Mesendoderm (in vitro differentiated cells): ENCODE results near the gene TMEM9B.
"Not testable (repeated sequence)": the region's sequence is repeated elsewhere in the genome, so short reads cannot be mapped to it uniquely, and the experiment has no call there.

Experiments used
- DNase-seq: peaks from one replicate; pipeline ENCODE4 v3.0.0; 2013
- H2AK5ac ChIP-seq: 2 replicates; pipeline ENCODE4 v1.6.1; 2013; ENCODE audit warnings: low read length, inconsistent platforms
- H2BK120ac ChIP-seq: 2 replicates; pipeline ENCODE4 v1.6.1; 2013; ENCODE audit warnings: low read depth, mild to moderate bottlenecking, low read length, moderate library complexity, mixed read lengths
- H2BK15ac ChIP-seq: replicated peaks from 2 replicates; pipeline ENCODE4 v1.6.1; 2013; ENCODE audit warnings: low read depth, mild to moderate bottlenecking, moderate library complexity
- H2BK5ac ChIP-seq: 2 replicates; pipeline ENCODE4 v1.6.1; 2013; ENCODE audit warnings: low read length, inconsistent platforms
- H3K18ac ChIP-seq: 2 replicates; pipeline ENCODE4 v1.6.1; 2013; ENCODE audit warnings: mild to moderate bottlenecking, low read length, mixed read lengths
- H3K23ac ChIP-seq: one replicate; pipeline ENCODE4 v1.6.1; 2013; ENCODE audit warnings: low read length
- H3K27ac ChIP-seq: 2 replicates; pipeline ENCODE4 v1.5.1; 2013; ENCODE audit warnings: low read depth, mild to moderate bottlenecking, inconsistent platforms, low read length, moderate library complexity
- H3K27me3 ChIP-seq: 2 replicates; pipeline ENCODE4 v1.6.1; 2013; ENCODE audit warnings: low read length, control low read depth, mild to moderate bottlenecking, inconsistent platforms; ENCODE audit not compliant: insufficient read depth, poor library complexity
- H3K36me3 ChIP-seq: 2 replicates; pipeline ENCODE4 v1.6.1; 2013; ENCODE audit warnings: low read length, inconsistent platforms; ENCODE audit not compliant: control insufficient read depth, insufficient read depth
- H3K4ac ChIP-seq: one replicate; pipeline ENCODE4 v1.6.1; 2013; ENCODE audit warnings: low read depth, mild to moderate bottlenecking, low read length, moderate library complexity
- H3K4me1 ChIP-seq: 2 replicates; pipeline ENCODE4 v1.6.1; 2013; ENCODE audit warnings: low read depth, low read length, inconsistent platforms; ENCODE audit not compliant: control insufficient read depth
- H3K4me2 ChIP-seq: 2 replicates; pipeline ENCODE4 v1.6.1; 2013; ENCODE audit warnings: low read length
- H3K4me3 ChIP-seq: 2 replicates; pipeline ENCODE4 v1.5.1; 2013; ENCODE audit warnings: mild to moderate bottlenecking, low read length
- H3K56ac ChIP-seq: one replicate; pipeline ENCODE4 v1.6.1; 2013; ENCODE audit warnings: low read length
- H3K79me1 ChIP-seq: 2 replicates; pipeline ENCODE4 v1.6.1; 2013; ENCODE audit warnings: low read length, inconsistent platforms
- H3K79me2 ChIP-seq: 2 replicates; pipeline ENCODE4 v1.6.1; 2013; ENCODE audit warnings: mild to moderate bottlenecking, low read length; ENCODE audit not compliant: control insufficient read depth, insufficient read depth
- H3K9ac ChIP-seq: 2 replicates; pipeline ENCODE4 v1.6.1; 2013; ENCODE audit warnings: low read length, inconsistent platforms
- H4K5ac ChIP-seq: one replicate; pipeline ENCODE4 v1.6.1; 2013; ENCODE audit warnings: low read length
- H4K8ac ChIP-seq: one replicate; pipeline ENCODE4 v1.6.1; 2013; ENCODE audit warnings: low read depth, mild to moderate bottlenecking, control low read depth, low read length, moderate library complexity
- WGBS: extraction: QIAGEN DNeasy Blood & Tissue Kit; methylation state at CpG from one replicate; pipeline ENCODE4 v1.1.7; 2013; ENCODE audit warnings: low lambda C conversion rate, missing lambda C conversion rate; ENCODE audit not compliant: insufficient coverage; ENCODE audit errors: extremely low coverage; 5-methylcytosine and 5-hydroxymethylcytosine counted together

TMEM9B gene

DNA sequence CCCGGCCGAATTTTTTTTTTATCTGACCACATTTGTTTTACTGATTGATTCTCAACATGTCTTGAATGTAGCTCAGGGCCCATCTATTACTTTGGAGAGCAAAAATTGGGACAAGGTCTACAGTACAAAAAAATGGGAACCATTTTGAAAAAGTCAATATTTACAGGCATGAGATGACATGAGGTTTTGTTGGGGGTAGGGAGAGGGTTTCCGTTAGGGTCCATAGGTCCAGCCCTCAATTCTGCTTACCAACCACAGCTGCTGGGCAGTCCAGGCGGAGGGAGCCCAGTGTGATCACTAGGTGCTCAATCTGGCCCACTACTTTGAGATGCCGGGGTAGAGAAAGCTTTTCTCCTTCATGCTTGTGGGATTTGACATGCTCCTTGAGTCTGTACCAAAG is 21.2 kb upstream of the TMEM9B start:
- Histone ChIP-seq H3K9ac (no peak overlapping the region), H3K56ac (no peak overlapping the region), H2BK15ac (no peak overlapping the region), H3K4me2 (no peak overlapping the region), H3K27ac (no peak overlapping the region), H4K5ac (no peak overlapping the region), H3K23ac (no peak overlapping the region), H3K4ac (no peak overlapping the region), H3K4me1 (no peaks in the 10 kb centered on the region), H3K4me3 (no peak overlapping the region), H3K79me2 (no peaks in the 10 kb centered on the region), H3K79me1 (no peaks in the 10 kb centered on the region), H4K8ac (no peak overlapping the region), H3K36me3 (no peaks in the 10 kb centered on the region), H3K18ac (no peak overlapping the region), H2BK120ac (no peak overlapping the region), H2AK5ac (no peak overlapping the region), H3K27me3 (no peaks in the 10 kb centered on the region), H2BK5ac (no peak overlapping the region)
- DNase-seq, result no peak
- no CpG with 5 or more reads among the region's 5 CpGs for WGBS

DNA sequence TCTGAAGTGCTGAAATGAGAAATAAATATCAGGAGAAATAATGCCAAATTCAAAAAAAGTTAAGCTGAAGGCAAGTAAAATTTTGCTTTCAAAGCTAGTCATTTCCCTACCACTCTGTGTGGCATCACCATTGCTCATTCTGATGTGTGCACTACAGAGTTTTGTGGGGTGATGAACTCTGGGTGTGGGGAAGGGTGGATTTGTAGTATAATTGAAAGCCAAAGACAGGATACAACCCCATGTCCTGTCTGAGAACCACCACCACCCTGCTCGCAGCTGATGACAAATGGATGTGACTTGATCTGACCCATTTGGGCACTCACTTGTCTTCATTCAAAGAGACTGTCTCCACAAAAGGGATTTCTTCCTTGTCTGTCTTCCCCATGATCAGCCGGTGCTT is 19.3 kb upstream of the TMEM9B start:
- Histone ChIP-seq H2AK5ac (no peak overlapping the region), H2BK15ac (no peak overlapping the region), H2BK120ac (no peak overlapping the region), H3K9ac (no peak overlapping the region), H3K79me1 (no peaks in the 10 kb centered on the region), H3K23ac (no peak overlapping the region), H3K36me3 (no peaks in the 10 kb centered on the region), H4K8ac (no peak overlapping the region), H3K56ac (no peak overlapping the region), H3K4me3 (no peak overlapping the region), H4K5ac (no peak overlapping the region), H3K4me2 (no peak overlapping the region), H3K4ac (no peak overlapping the region), H3K27ac (no peak overlapping the region), H3K79me2 (no peaks in the 10 kb centered on the region), H2BK5ac (no peak overlapping the region), H3K4me1 (no peaks in the 10 kb centered on the region), H3K18ac (no peak overlapping the region), H3K27me3 (no peaks in the 10 kb centered on the region)
- no peak for DNase-seq
- no CpG with 5 or more reads among the region's 2 CpGs for WGBS

DNA sequence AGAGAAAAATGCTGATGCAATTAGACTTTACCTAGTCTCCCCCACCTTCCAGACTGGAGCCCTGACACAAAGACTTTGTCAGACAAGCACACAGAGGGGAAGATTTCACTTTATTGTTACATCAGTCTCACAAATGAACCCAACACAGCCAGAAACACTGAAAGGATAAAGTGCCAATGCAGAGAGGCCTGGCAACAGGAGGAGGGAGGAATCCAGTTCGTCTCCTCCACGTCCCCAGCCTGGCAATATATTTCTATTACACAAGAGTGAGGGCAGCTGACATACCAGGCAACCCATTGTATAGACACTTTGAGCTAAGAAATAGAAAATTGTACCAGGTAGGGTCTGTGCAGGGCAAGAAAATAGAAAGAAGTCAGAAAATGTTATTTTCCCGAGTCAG is 16.2 kb upstream of the TMEM9B start:
- H3K36me3 ChIP-seq, result no peaks in the 10 kb centered on the region
- no peaks in the 10 kb centered on the region for H3K4me1 ChIP-seq
- no peaks in the 10 kb centered on the region for H3K79me1 ChIP-seq
- H3K27me3 ChIP-seq, result no peaks in the 10 kb centered on the region
- no peak overlapping the region for H2BK15ac ChIP-seq
- H4K8ac ChIP-seq, result no peak overlapping the region
- H3K23ac ChIP-seq, result no peak overlapping the region
- H3K4me3 ChIP-seq, result no peak overlapping the region
- H2BK120ac ChIP-seq, result no peak overlapping the region
- no peak overlapping the region for H3K9ac ChIP-seq
- H3K4ac ChIP-seq, result no peak overlapping the region
- no peak for DNase-seq
- H3K4me2 ChIP-seq, result no peak overlapping the region
- no peak overlapping the region for H3K56ac ChIP-seq
- H3K27ac ChIP-seq, result no peak overlapping the region
- H4K5ac ChIP-seq, result no peak overlapping the region
- H2AK5ac ChIP-seq, result no peak overlapping the region
- H2BK5ac ChIP-seq, result no peak overlapping the region
- no peaks in the 10 kb centered on the region for H3K79me2 ChIP-seq
- H3K18ac ChIP-seq, result no peak overlapping the region
- WGBS, result no CpG with 5 or more reads among the region's 3 CpGs

DNA sequence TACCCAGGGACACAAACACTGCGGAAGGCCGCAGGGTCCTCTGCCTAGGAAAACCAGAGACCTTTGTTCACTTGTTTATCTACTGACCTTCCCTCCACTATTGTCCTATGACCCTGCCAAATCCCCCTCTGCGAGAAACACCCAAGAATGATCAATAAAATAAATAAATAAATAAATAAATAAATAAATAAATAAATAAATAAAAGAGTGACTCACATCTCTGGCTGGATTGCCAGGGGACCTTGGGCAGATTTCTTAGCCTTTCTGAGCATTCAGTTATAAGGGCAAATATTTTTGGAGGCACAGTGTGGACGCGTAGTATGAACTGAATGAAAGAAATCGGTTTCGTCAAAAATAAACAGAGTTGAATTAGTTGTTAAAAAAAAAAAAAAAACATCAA is 15.1 kb upstream of the TMEM9B start:
- H3K23ac ChIP-seq, H3K18ac ChIP-seq, H3K79me2 ChIP-seq, H3K9ac ChIP-seq, H2AK5ac ChIP-seq, H3K4ac ChIP-seq, H3K56ac ChIP-seq, DNase-seq, H4K8ac ChIP-seq, H2BK5ac ChIP-seq, H2BK15ac ChIP-seq, H3K79me1 ChIP-seq, H3K4me1 ChIP-seq, H3K36me3 ChIP-seq, H3K4me3 ChIP-seq, H3K27ac ChIP-seq, H3K4me2 ChIP-seq, H4K5ac ChIP-seq, H3K27me3 ChIP-seq, H2BK120ac ChIP-seq: not testable (repeated sequence)
- WGBS, result no CpG with 5 or more reads among the region's 7 CpGs

DNA sequence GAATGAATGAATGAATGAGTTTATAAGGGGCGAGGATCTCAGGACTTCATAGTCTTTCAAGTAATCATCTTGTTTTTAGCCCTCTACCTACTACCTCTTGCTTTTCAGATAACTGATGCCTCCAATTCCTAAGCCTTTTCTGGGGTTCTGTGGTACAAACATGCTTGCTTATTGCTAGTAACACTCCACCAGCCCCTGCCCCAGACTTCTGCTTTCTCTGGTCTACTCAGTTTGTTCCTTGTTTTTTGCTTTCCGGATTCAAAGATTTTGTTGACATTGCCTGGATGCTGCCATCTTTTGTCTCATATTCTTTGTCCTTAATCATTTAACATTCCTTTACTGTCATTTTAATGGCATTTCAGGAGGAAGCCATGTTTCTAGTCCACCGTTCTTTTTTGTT is 8.9 kb upstream of the TMEM9B start:
- Histone ChIP-seq H3K4ac (no peak overlapping the region), H3K27ac (no peak overlapping the region), H3K4me2 (no peak overlapping the region), H3K18ac (no peak overlapping the region), H3K4me1 (no peaks in the 10 kb centered on the region), H2AK5ac (no peak overlapping the region), H3K56ac (no peak overlapping the region), H2BK5ac (no peak overlapping the region), H4K8ac (no peak overlapping the region), H2BK120ac (no peak overlapping the region), H4K5ac (no peak overlapping the region), H3K4me3 (no peak overlapping the region), H3K36me3 (no peaks in the 10 kb centered on the region), H3K27me3 (no peaks in the 10 kb centered on the region), H3K9ac (no peak overlapping the region), H3K23ac (no peak overlapping the region), H3K79me1 (no peaks in the 10 kb centered on the region), H3K79me2 (no peaks in the 10 kb centered on the region), H2BK15ac (no peak overlapping the region)
- DNase-seq, result no peak
- no CpG with 5 or more reads among the region's 3 CpGs for WGBS

DNA sequence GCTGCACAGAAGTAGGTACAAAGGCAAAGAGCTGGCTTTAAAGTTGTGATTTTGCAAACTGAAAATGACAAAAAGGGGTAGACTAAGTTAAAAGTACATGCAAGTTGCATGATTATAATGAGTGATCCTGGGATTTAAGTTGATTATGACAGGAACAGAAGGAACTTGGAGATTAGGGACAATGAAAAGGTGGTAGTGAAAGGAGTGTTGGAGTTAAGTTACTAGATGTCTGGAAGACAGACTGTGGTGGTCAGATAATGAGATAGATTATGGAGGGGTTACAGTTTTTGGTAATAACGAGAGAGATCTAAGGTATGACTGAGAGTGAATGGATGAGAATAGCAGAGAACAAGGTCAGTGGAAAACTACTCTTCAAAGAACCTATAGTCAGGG is 7.7 kb upstream of the TMEM9B start:
- no peak overlapping the region for H2BK5ac ChIP-seq
- H2AK5ac ChIP-seq, result no peak overlapping the region
- no peak overlapping the region for H3K4ac ChIP-seq
- H3K18ac ChIP-seq, result no peak overlapping the region
- H2BK15ac ChIP-seq, result no peak overlapping the region
- H3K79me2 ChIP-seq, result no peaks in the 10 kb centered on the region
- H3K4me1 ChIP-seq, result no peaks in the 10 kb centered on the region
- H3K9ac ChIP-seq, result no peak overlapping the region
- H3K56ac ChIP-seq, result no peak overlapping the region
- no peak overlapping the region for H3K4me3 ChIP-seq
- H2BK120ac ChIP-seq, result no peak overlapping the region
- no peak for DNase-seq
- no peaks in the 10 kb centered on the region for H3K27me3 ChIP-seq
- no peak overlapping the region for H3K4me2 ChIP-seq
- H3K27ac ChIP-seq, result no peak overlapping the region
- no peak overlapping the region for H4K8ac ChIP-seq
- no peak overlapping the region for H4K5ac ChIP-seq
- no peak overlapping the region for H3K23ac ChIP-seq
- no peaks in the 10 kb centered on the region for H3K79me1 ChIP-seq
- H3K36me3 ChIP-seq, result no peaks in the 10 kb centered on the region
- no CpG with 5 or more reads among the region's 1 CpG for WGBS
